K562 (cell line): Measurements from ENCODE around the gene ACRBP.

Source experiments
- EZH2 ChIP-seq: IDR thresholded peaks from 2 replicates; pipeline ENCODE4 v1.6.1; 2012; ENCODE audit warnings: low read depth, mild to moderate bottlenecking, inconsistent platforms, low read length, borderline replicate concordance
- NRF1 ChIP-seq, 2 experiments: fragments of 450-650 bp; IDR thresholded peaks in 1 of 2; conservative IDR thresholded peaks in 1 of 2; 2 replicates each; pipeline ENCODE4 v1.6.1; 2014; ENCODE audit warnings: mild to moderate bottlenecking in 2 of 2
- SETDB1 ChIP-seq: IDR thresholded peaks from one replicate; pipeline ENCODE4 v1.6.1; 2012; ENCODE audit warnings: low read length, control low read depth, inconsistent platforms
- ZNF175 ChIP-seq: fragments of 200-800 bp; sonication (Bioruptor generic); IDR thresholded peaks from 2 replicates; pipeline ENCODE4 v1.6.1; 2016; ENCODE audit warnings: low read depth, mild to moderate bottlenecking, missing genetic modification characterization, missing compliant biosample characterization
- TF ChIP-seq, protein P1 (sequence below): fragments of 450-650 bp; IDR thresholded peaks from 2 replicates; pipeline ENCODE4 v1.6.1; 2016; ENCODE audit warnings: antibody characterized with exemption
- TF ChIP-seq, protein P2 (sequence below): fragments of 250-450 bp; sonication (Bioruptor Pico); IDR thresholded peaks from 2 replicates; pipeline ENCODE4 v1.9.0; 2021; ENCODE audit warnings: mild to moderate bottlenecking

DNA sequence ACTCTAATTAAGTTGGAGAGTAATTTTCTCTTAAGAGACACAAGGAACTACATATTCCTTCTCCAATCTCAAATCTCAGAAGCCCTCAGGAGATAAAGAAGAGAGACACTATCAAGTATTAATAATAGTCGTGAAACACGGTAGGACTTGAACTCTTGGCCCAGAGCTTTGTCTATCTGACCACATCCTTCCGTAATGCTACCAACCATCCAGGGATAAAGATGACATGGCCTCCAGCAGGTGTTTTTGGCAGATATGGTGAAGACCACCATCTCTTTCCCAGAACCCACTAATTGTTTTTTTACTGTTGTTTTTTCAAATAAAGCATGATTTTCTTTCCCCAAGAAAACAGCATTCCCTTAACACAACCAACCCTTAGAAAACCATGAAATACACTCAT lies 38.6 kb upstream of the ACRBP start:
- TF ChIP-seq, protein P1, sequence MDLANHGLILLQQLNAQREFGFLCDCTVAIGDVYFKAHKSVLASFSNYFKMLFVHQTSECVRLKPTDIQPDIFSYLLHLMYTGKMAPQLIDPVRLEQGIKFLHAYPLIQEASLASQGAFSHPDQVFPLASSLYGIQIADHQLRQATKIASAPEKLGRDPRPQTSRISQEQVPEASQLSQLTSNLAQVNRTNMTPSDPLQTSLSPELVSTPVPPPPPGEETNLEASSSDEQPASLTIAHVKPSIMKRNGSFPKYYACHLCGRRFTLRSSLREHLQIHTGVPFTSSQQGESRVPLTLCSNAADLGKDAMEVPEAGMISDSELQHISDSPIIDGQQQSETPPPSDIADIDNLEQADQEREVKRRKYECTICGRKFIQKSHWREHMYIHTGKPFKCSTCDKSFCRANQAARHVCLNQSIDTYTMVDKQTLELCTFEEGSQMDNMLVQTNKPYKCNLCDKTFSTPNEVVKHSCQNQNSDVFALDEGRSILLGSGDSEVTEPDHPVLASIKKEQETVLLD: no peak
- TF ChIP-seq ZNF175 (no peak), SETDB1 (no peak), EZH2 (no peak), NRF1 (conservative IDR thresholded peaks at IDR 0.05 in 1 of 2, IDR thresholded peaks at IDR 0.05 in 1 of 2) (no peak)
- TF ChIP-seq, protein P2, sequence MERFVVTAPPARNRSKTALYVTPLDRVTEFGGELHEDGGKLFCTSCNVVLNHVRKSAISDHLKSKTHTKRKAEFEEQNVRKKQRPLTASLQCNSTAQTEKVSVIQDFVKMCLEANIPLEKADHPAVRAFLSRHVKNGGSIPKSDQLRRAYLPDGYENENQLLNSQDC (CRISPR knock-in tag): no peak
